Ascending aorta (tissue), 2 donors: Measurements from ENCODE around the gene MED27. TPM values are rescaled to one million over a fixed set of nuclear protein-coding genes. Genes with fewer than 3 reads are reported as not detected.

Experiments used
- DNase-seq, 2 donors: peaks; one replicate each; pipeline ENCODE4 v3.0.0-alpha.2; 2019; ENCODE audit warnings: low spot score in 2 of 2
- H3K27ac ChIP-seq, 2 donors: fragments of 200-600 bp; sonication (generic); one replicate each; pipeline ENCODE4 v1.5.1; 2016 to 2017; ENCODE audit warnings: mild to moderate bottlenecking in 1 of 2
- H3K27me3 ChIP-seq: fragments of 200-600 bp; sonication (generic); one replicate; pipeline ENCODE4 v1.5.1; 2017
- H3K36me3 ChIP-seq, 2 donors: fragments of 200-600 bp; sonication (generic); one replicate each; pipeline ENCODE4 v1.5.1; 2016
- H3K4me1 ChIP-seq, 2 donors: fragments of 200-600 bp; sonication (generic); one replicate each; pipeline ENCODE4 v1.5.1; 2016 to 2017; ENCODE audit warnings: mild to moderate bottlenecking in 1 of 2
- H3K4me3 ChIP-seq, 2 donors: fragments of 200-600 bp; sonication (generic); one replicate each; pipeline ENCODE4 v1.5.1; 2016 to 2017; ENCODE audit warnings: mild to moderate bottlenecking in 1 of 2
- H3K9me3 ChIP-seq, 2 donors: fragments of 200-600 bp; sonication (generic); one replicate each; pipeline ENCODE4 v1.5.1; 2016
- CTCF ChIP-seq, 3 experiments: fragments of 200-600 bp in 2 of 3; fragments of 450-650 bp in 1 of 3; sonication (generic) in 2 of 3; IDR thresholded peaks; one replicate each; pipeline ENCODE4 v1.5.1; 2016 to 2019; ENCODE audit warnings: antibody characterized with exemption in 3 of 3, mild to moderate bottlenecking in 1 of 3, moderate library complexity in 1 of 3
- intact Hi-C: fragments of 100-400 bp; cut with DNase I; formaldehyde crosslinking; loops from one replicate; pipeline ENCODE4 v1.15.1; 2023
- total RNA-seq: library from RNA; depleted of rRNA; stranded (reverse); fragments of >200 nt; gene quantifications from one replicate; pipeline ENCODE4 v1.1.0, GENCODE V29; 2016

The MED27 gene
- total RNA-seq, 1 donor from 2014 or later: 19.4 TPM

- H3K27me3 ChIP-seq: no peaks in the 10 kb centered on the region
- H3K36me3 ChIP-seq: no peaks in the 10 kb centered on the region
- no peaks in the 10 kb centered on the region for H3K4me1 ChIP-seq
- no peak for TF ChIP-seq CTCF (IDR thresholded peaks at IDR 0.05)
- no peaks in the 10 kb centered on the region for H3K9me3 ChIP-seq
- DNase-seq: no peak
- no peak overlapping the region for H3K27ac ChIP-seq
- H3K4me3 ChIP-seq: no peak overlapping the region
- intact Hi-C loops: no loop called here
Observed at GRCh38 chr9:131851414-131851813, 228.3 kb downstream of the MED27 start.

- no peaks in the 10 kb centered on the region for H3K27me3 ChIP-seq
- no peak overlapping the region for H3K27ac ChIP-seq
- no peak for TF ChIP-seq CTCF (IDR thresholded peaks at IDR 0.05)
- H3K9me3 ChIP-seq: no peaks in the 10 kb centered on the region
- no peaks in the 10 kb centered on the region for H3K36me3 ChIP-seq
- H3K4me1 ChIP-seq: no peaks in the 10 kb centered on the region
- H3K4me3 ChIP-seq: no peak overlapping the region
- DNase-seq: no peak
- intact Hi-C loops: no loop called here
Observed at GRCh38 chr9:131849391-131849790, 230.3 kb downstream of the MED27 start.

- no peak overlapping the region for H3K4me3 ChIP-seq
- no peak overlapping the region for H3K27ac ChIP-seq
- H3K27me3 ChIP-seq: no peaks in the 10 kb centered on the region
- H3K9me3 ChIP-seq: no peaks in the 10 kb centered on the region
- H3K36me3 ChIP-seq: no peaks in the 10 kb centered on the region
- intact Hi-C loops: no loop called here
- no peak for TF ChIP-seq CTCF (IDR thresholded peaks at IDR 0.05)
- no peaks in the 10 kb centered on the region for H3K4me1 ChIP-seq
- DNase-seq: no peak
Observed at GRCh38 chr9:131848570-131849160, 231.0 kb downstream of the MED27 start.

- H3K4me1 ChIP-seq: no peaks in the 10 kb centered on the region
- H3K27me3 ChIP-seq: no peaks in the 10 kb centered on the region
- no peak for TF ChIP-seq CTCF (IDR thresholded peaks at IDR 0.05)
- no peaks in the 10 kb centered on the region for H3K36me3 ChIP-seq
- H3K4me3 ChIP-seq: no peak overlapping the region
- H3K9me3 ChIP-seq: no peaks in the 10 kb centered on the region
- no peak for DNase-seq
- no peak overlapping the region for H3K27ac ChIP-seq
- intact Hi-C loops: no loop called here
Observed at GRCh38 chr9:131847665-131848354, 231.9 kb downstream of the MED27 start.

- no peak for TF ChIP-seq CTCF (IDR thresholded peaks at IDR 0.05)
- no peaks in the 10 kb centered on the region for H3K4me1 ChIP-seq
- DNase-seq: no peak
- no peak overlapping the region for H3K27ac ChIP-seq
- H3K27me3 ChIP-seq: no peaks in the 10 kb centered on the region
- H3K4me3 ChIP-seq: no peak overlapping the region
- no peaks in the 10 kb centered on the region for H3K9me3 ChIP-seq
- intact Hi-C loops: no loop called here
- no peaks in the 10 kb centered on the region for H3K36me3 ChIP-seq
Observed at GRCh38 chr9:131845305-131846298, 234.1 kb downstream of the MED27 start.
